SK-N-MC (cell line): ENCODE measurements around the gene PRR15L.
"Not testable (repeated sequence)": the region's sequence is repeated elsewhere in the genome, so short reads cannot be mapped to it uniquely, and the experiment has no call there.

Experiments
- DNase-seq: peaks from one replicate; pipeline ENCODE4 v3.0.0-alpha.2; 2011; ENCODE audit warnings: low read depth, low spot score
- H3K27ac ChIP-seq: fragments of 200-600 bp; sonication (generic); 2 replicates; pipeline ENCODE4 v1.5.1; 2016; ENCODE audit warnings: mixed run types
- H3K36me3 ChIP-seq: fragments of 200-600 bp; sonication (generic); 2 replicates; pipeline ENCODE4 v1.6.1; 2017; ENCODE audit warnings: antibody characterized with exemption, low read length, mixed read lengths; ENCODE audit not compliant: insufficient read depth
- H3K4me3 ChIP-seq: fragments of 200-600 bp; sonication (generic); 2 replicates; pipeline ENCODE4 v1.5.1; 2016
- H3K9ac ChIP-seq: fragments of 200-600 bp; sonication (generic); 2 replicates; pipeline ENCODE4 v1.8.0; 2017; ENCODE audit warnings: mixed run types, mixed read lengths; ENCODE audit not compliant: insufficient read length
- H3K9me3 ChIP-seq: fragments of 200-600 bp; sonication (generic); 2 replicates; pipeline ENCODE4 v1.6.1; 2017; ENCODE audit warnings: low read depth, mild to moderate bottlenecking, antibody characterized with exemption, low read length, moderate library complexity, mixed read lengths
- EZH2 ChIP-seq: fragments of 200-600 bp; sonication (generic); IDR thresholded peaks from one replicate; pipeline ENCODE4 v1.6.1; 2017; ENCODE audit warnings: antibody characterized with exemption
- FOXP2 ChIP-seq: optimal IDR thresholded peaks from 2 replicates; pipeline ENCODE3; 2011; ENCODE audit warnings: mild to moderate bottlenecking, moderate library complexity; ENCODE audit not compliant: insufficient read depth; ENCODE audit errors: extremely low read length, control extremely low read depth
- POLR2AphosphoS5 ChIP-seq: IDR thresholded peaks from 2 replicates; pipeline ENCODE4 v1.6.1; 2012; ENCODE audit warnings: mild to moderate bottlenecking, low read depth, low read length, borderline replicate concordance

Gene PRR15L

DNA sequence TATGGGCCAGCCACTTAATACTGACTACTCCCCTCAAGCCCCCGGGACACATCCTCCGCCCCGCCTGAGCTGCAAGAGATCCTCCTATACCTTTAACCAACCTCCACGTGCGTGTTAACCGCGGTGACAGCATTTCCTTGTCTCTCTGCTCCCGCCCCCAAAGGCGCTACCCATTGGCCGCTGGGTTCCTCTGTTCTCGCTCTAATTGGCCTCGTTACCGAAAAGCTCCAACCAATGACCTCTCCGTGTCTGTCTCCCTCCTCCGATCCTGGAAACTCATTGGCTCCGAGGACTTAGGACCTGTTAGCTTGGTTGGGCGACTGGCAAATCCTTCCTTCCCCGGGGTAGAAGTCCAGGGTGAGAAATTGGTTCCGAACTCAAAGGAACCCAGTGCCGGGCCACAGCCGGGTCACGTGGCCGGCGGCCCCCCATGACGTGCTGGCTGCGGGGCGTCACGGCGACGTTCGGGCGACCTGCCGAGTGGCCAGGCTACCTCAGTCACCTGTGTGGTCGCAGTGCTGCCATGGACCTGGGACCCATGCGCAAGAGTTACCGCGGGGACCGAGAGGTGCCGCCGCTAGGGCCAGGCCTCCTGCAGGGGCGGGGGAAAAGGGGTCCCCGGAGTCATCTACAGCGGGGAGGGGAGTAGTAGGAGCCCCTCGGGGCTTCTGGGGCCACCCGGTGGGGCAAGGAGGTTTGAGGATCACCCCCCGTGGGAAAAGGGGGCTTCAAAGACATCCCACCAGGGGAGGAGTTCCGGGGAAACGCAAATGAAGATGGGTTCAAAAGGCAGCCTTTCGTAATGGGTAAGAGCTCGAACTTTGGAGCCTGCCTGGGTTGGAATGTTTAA is 16.2 kb downstream of the PRR15L start, which contains the start of gene PNPO:
Gene PNPO (plus strand): TSS at position 326 of the 850 bp plus-strand sequence. CDS start 105 bp downstream, at position 431.
- no peak for TF ChIP-seq FOXP2
- TF ChIP-seq POLR2AphosphoS5: peak; percentile 61; the same call in 1 of the 2 replicates
- 0 out of 2 replicates have a peak within 1 kb of the TSS, but pooled peaks have one; percentile 12 for H3K27ac ChIP-seq
- H3K4me3 ChIP-seq: peak within 1 kb of the TSS; percentile 87
- no peaks in the 10 kb centered on the region; the same call in 1 of the 2 replicates for H3K36me3 ChIP-seq
- H3K9ac ChIP-seq: peak within 1 kb of the TSS; percentile 83
- no peaks in the 10 kb centered on the region for H3K9me3 ChIP-seq
- DNase-seq: peak; percentile 88

GRCh38 chr17:47937941-47938340 is 19.7 kb downstream of the PRR15L start:
- no peak overlapping the region for H3K9ac ChIP-seq
- H3K36me3 ChIP-seq: no peaks in the 10 kb centered on the region
- H3K27ac ChIP-seq: no peak overlapping the region
- DNase-seq: no peak
- no peak for TF ChIP-seq FOXP2
- no peak for TF ChIP-seq POLR2AphosphoS5
- TF ChIP-seq EZH2: no peak
- no peaks in the 10 kb centered on the region for H3K9me3 ChIP-seq
- no peak overlapping the region for H3K4me3 ChIP-seq

- DNase-seq: no peak
- Histone ChIP-seq H3K36me3 (no peaks in the 10 kb centered on the region), H3K9ac (no peak overlapping the region), H3K9me3 (no peaks in the 10 kb centered on the region), H3K4me3 (no peak overlapping the region), H3K27ac (no peak overlapping the region)
- TF ChIP-seq FOXP2: no peak
- no peak for TF ChIP-seq EZH2
- TF ChIP-seq POLR2AphosphoS5: no peak
Observed at GRCh38 chr17:47935961-47936360, 21.7 kb downstream of the PRR15L start.

- H3K9me3 ChIP-seq, H3K27ac ChIP-seq, H3K36me3 ChIP-seq, H3K4me3 ChIP-seq, DNase-seq, H3K9ac ChIP-seq: not testable (repeated sequence)
Observed at GRCh38 chr17:47935468-47935867, 22.2 kb downstream of the PRR15L start.

- Histone ChIP-seq H3K4me3 (no peak overlapping the region), H3K36me3 (no peaks in the 10 kb centered on the region), H3K27ac (no peak overlapping the region), H3K9ac (no peak overlapping the region), H3K9me3 (no peaks in the 10 kb centered on the region)
- no peak for DNase-seq
- no peak for TF ChIP-seq FOXP2
- no peak for TF ChIP-seq POLR2AphosphoS5
- TF ChIP-seq EZH2: no peak
Observed at GRCh38 chr17:47934856-47935255, 22.8 kb downstream of the PRR15L start.

DNA sequence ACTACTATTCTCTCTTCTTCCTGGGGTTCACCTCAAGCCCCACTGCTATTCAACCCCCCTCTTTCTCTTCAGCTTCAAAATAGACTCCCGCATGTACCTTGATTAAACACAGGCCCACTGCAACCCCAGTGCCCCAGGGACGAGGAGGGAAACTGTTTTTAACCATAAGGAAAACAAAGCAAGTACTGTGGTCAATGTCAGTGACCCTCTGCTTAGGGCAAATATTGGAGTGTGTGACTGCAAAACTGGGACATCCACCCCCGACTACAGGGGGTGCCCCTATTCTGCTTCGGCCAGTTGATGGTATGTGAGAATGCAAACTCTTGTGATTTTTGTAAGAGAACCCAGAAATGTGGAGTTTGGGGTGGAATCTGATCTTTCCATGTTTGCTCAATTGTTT is 25.8 kb downstream of the PRR15L start:
- TF ChIP-seq FOXP2 (no peak), EZH2 (no peak), POLR2AphosphoS5 (no peak)
- Histone ChIP-seq H3K36me3 (no peaks in the 10 kb centered on the region), H3K4me3 (no peak overlapping the region), H3K9me3 (no peaks in the 10 kb centered on the region), H3K9ac (no peak overlapping the region), H3K27ac (no peak overlapping the region)
- no peak for DNase-seq

GRCh38 chr17:47929218-47930000 is 28.3 kb downstream of the PRR15L start:
- no peaks in the 10 kb centered on the region for H3K9me3 ChIP-seq
- H3K9ac ChIP-seq: no peak overlapping the region
- H3K27ac ChIP-seq: no peak overlapping the region
- H3K36me3 ChIP-seq: peaks cover 5% of the 10 kb centered on the region; the same call in 1 of the 2 replicates
- TF ChIP-seq POLR2AphosphoS5: no peak
- TF ChIP-seq EZH2: no peak
- no peak for TF ChIP-seq FOXP2
- H3K4me3 ChIP-seq: no peak overlapping the region
- no peak for DNase-seq

DNA sequence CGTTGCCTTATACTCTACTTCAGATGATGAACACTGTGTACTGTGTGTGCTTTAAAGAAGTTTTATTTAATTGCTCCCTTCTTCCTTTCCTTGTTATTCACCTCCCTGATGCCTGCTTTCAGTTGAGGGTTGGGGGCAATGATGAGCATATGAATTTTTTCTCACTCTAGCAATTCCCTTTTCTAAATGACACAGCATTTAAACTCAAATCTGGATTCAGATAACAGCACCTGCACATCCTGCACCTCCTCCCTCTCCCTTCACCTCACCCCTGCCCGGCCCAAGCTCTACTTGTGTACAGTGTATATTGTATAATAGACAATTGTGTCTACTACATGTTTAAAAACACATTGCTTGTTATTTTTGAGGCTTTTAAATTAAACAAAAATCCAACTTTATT is 29.3 kb downstream of the PRR15L start:
- DNase-seq: no peak
- H3K4me3 ChIP-seq: no peak overlapping the region
- TF ChIP-seq EZH2: no peak
- no peak for TF ChIP-seq FOXP2
- TF ChIP-seq POLR2AphosphoS5: no peak
- H3K27ac ChIP-seq: no peak overlapping the region
- peaks cover 6% of the 10 kb centered on the region; the same call in 1 of the 2 replicates for H3K36me3 ChIP-seq
- no peaks in the 10 kb centered on the region for H3K9me3 ChIP-seq
- H3K9ac ChIP-seq: no peak overlapping the region
